DND-41 (cell line): ENCODE results near the gene CDKN2AIP.
A peak's percentile ranks its signal among the peaks of the same experiment; 100 is the strongest.

Experiments
- ATAC-seq: fragments of 200-7000 bp; cut with Tn5 transposase; 3 replicates; pipeline ENCODE4 v1.9.1; 2021; ENCODE audit warnings: low read depth; ENCODE audit not compliant: insufficient read depth
- DNase-seq: peaks from one replicate; pipeline ENCODE4 v3.0.0-alpha.2; 2020
- H2AFZ ChIP-seq: 2 replicates; pipeline ENCODE4 v1.6.0; 2012; ENCODE audit warnings: low read depth, low read length
- H3K27ac ChIP-seq: 2 replicates; pipeline ENCODE4 v1.5.1; 2012; ENCODE audit warnings: low read length, inconsistent platforms
- H3K27me3 ChIP-seq: fragments of 200-600 bp; sonication (generic); 2 replicates; pipeline ENCODE4 v1.6.0; 2012; ENCODE audit warnings: low read length, mild to moderate bottlenecking, inconsistent platforms; ENCODE audit not compliant: insufficient read depth, poor library complexity
- H3K36me3 ChIP-seq: 2 replicates; pipeline ENCODE4 v1.5.1; 2012; ENCODE audit warnings: low read length, inconsistent platforms; ENCODE audit not compliant: insufficient read depth
- H3K4me1 ChIP-seq: 2 replicates; pipeline ENCODE4 v1.5.1; 2012; ENCODE audit warnings: mild to moderate bottlenecking, low read length; ENCODE audit not compliant: insufficient read depth
- H3K4me2 ChIP-seq: 2 replicates; pipeline ENCODE4 v1.6.0; 2012; ENCODE audit warnings: mild to moderate bottlenecking, moderate library complexity, low read length, inconsistent platforms; ENCODE audit not compliant: insufficient read depth
- H3K4me3 ChIP-seq, 2 experiments: fragments of 200-600 bp in 1 of 2; shearing (Covaris generic) in 1 of 2; 2 replicates each; pipeline ENCODE4 v1.5.1; 2012 to 2016; ENCODE audit warnings: inconsistent platforms in 2 of 2, low read length in 2 of 2, mild to moderate bottlenecking in 2 of 2, low read depth in 1 of 2, moderate library complexity in 1 of 2
- H3K79me2 ChIP-seq: 2 replicates; pipeline ENCODE4 v1.6.0; 2012; ENCODE audit warnings: low read length, inconsistent platforms; ENCODE audit not compliant: insufficient read depth
- H3K9ac ChIP-seq: 2 replicates; pipeline ENCODE4 v1.6.0; 2012; ENCODE audit warnings: low read depth, mild to moderate bottlenecking, inconsistent platforms, low read length, moderate library complexity
- H3K9me3 ChIP-seq: 2 replicates; pipeline ENCODE4 v1.5.1; 2012; ENCODE audit warnings: low read length, moderate library complexity, mild to moderate bottlenecking, inconsistent platforms; ENCODE audit not compliant: insufficient read depth, severe bottlenecking
- H4K20me1 ChIP-seq: 2 replicates; pipeline ENCODE4 v1.6.0; 2012; ENCODE audit warnings: low read length; ENCODE audit not compliant: insufficient read depth
- CTCF ChIP-seq: IDR thresholded peaks from 2 replicates; pipeline ENCODE4 v1.5.1; 2012; ENCODE audit warnings: borderline replicate concordance, low read length, moderate library complexity, mild to moderate bottlenecking; ENCODE audit not compliant: poor library complexity, severe bottlenecking; ENCODE audit errors: extremely low read depth
- EZH2 ChIP-seq: IDR thresholded peaks from 3 replicates; pipeline ENCODE4 v1.6.1; 2012; ENCODE audit warnings: borderline replicate concordance, low read depth, mild to moderate bottlenecking, moderate library complexity, low read length, inconsistent platforms; ENCODE audit not compliant: severe bottlenecking

Gene CDKN2AIP

GRCh38 chr4:183403486-183403885 lies 41.0 kb upstream of the CDKN2AIP start:
- Histone ChIP-seq H3K4me2 (no peak overlapping the region), H3K4me1 (peaks cover 14% of the 10 kb centered on the region), H2AFZ (no peak overlapping the region), H3K27me3 (peaks cover 12% of the 10 kb centered on the region), H3K4me3 (no peak overlapping the region), H3K79me2 (no peaks in the 10 kb centered on the region), H4K20me1 (no peaks in the 10 kb centered on the region), H3K9me3 (no peaks in the 10 kb centered on the region), H3K9ac (no peak overlapping the region), H3K27ac (no peak overlapping the region), H3K36me3 (no peaks in the 10 kb centered on the region)
- DNase-seq (no peak), ATAC-seq (no peak)
- TF ChIP-seq EZH2 (no peak), CTCF (no peak)

GRCh38 chr4:183403961-183404360 lies 40.5 kb upstream of the CDKN2AIP start:
- no peak for ATAC-seq
- H3K4me2 ChIP-seq: no peak overlapping the region
- H3K36me3 ChIP-seq: no peaks in the 10 kb centered on the region
- H3K4me1 ChIP-seq: peaks cover 10% of the 10 kb centered on the region
- no peaks in the 10 kb centered on the region for H4K20me1 ChIP-seq
- H3K9me3 ChIP-seq: no peaks in the 10 kb centered on the region
- H3K4me3 ChIP-seq: no peak overlapping the region
- no peak overlapping the region for H3K9ac ChIP-seq
- no peak overlapping the region for H2AFZ ChIP-seq
- peaks cover 7% of the 10 kb centered on the region for H3K27me3 ChIP-seq
- H3K27ac ChIP-seq: no peak overlapping the region
- DNase-seq: no peak
- H3K79me2 ChIP-seq: no peaks in the 10 kb centered on the region
- TF ChIP-seq CTCF (no peak), EZH2 (no peak)

- no peaks in the 10 kb centered on the region for H3K9me3 ChIP-seq
- no peak for ATAC-seq
- TF ChIP-seq CTCF (no peak), EZH2 (no peak)
- H3K4me2 ChIP-seq: no peak overlapping the region
- H3K27me3 ChIP-seq: peaks cover 3% of the 10 kb centered on the region
- no peaks in the 10 kb centered on the region for H3K36me3 ChIP-seq
- DNase-seq: no peak
- peaks cover 10% of the 10 kb centered on the region for H3K4me1 ChIP-seq
- no peak overlapping the region for H2AFZ ChIP-seq
- H3K4me3 ChIP-seq: no peak overlapping the region
- H3K27ac ChIP-seq: no peak overlapping the region
- H3K79me2 ChIP-seq: no peaks in the 10 kb centered on the region
- no peaks in the 10 kb centered on the region for H4K20me1 ChIP-seq
- H3K9ac ChIP-seq: no peak overlapping the region
Observed at GRCh38 chr4:183405303-183405702, 39.1 kb upstream of the CDKN2AIP start.

- DNase-seq: peak; percentile 89
- Histone ChIP-seq H3K27ac (no peak overlapping the region), H2AFZ (peak overlapping the region; percentile 86)
Observed at GRCh38 chr4:183407128-183407585, 37.3 kb upstream of the CDKN2AIP start.

More at GRCh38 chr4:183407128-183407585, 37.3 kb upstream of the CDKN2AIP start:
- Histone ChIP-seq H3K4me3 (peak overlapping the region in 1 of 2 experiments; percentile 54; a peak in 2 of 4 replicates), H4K20me1 (no peaks in the 10 kb centered on the region), H3K9ac (peak overlapping the region; percentile 49; the same call in 1 of the 2 replicates), H3K4me2 (peak overlapping the region; percentile 65), H3K4me1 (peaks cover 10% of the 10 kb centered on the region), H3K79me2 (no peaks in the 10 kb centered on the region), H3K9me3 (no peaks in the 10 kb centered on the region), H3K36me3 (no peaks in the 10 kb centered on the region), H3K27me3 (peaks cover 3% of the 10 kb centered on the region)
- TF ChIP-seq CTCF: peak; percentile 86
- no peak for TF ChIP-seq EZH2
- ATAC-seq: peak; percentile 94
